ENCODE data around the gene SFT2D1. TPM values are rescaled to one million over a fixed set of nuclear protein-coding genes. Genes with fewer than 3 reads are reported as not detected.
"Not testable (repeated sequence)": the region's sequence is repeated elsewhere in the genome, so short reads cannot be mapped to it uniquely, and the experiment has no call there.

The SFT2D1 gene
- total RNA-seq, 4 donors from 2014 or later, result 26.4 to 31.9 (median 28.2) TPM

- Histone ChIP-seq H3K36me3 (no peaks in the 10 kb centered on the region), H3K9me3 (no peaks in the 10 kb centered on the region), H3K4me1 (peaks cover 0 to 6% (median under 1%) of the 10 kb centered on the region in 4 donors), H3K27ac (no peak overlapping the region), H3K27me3 (no peaks in the 10 kb centered on the region), H3K4me3 (no peak overlapping the region)
- DNase-seq, result no peak
- TF ChIP-seq CTCF (IDR thresholded peaks at IDR 0.05) (no peak), POLR2A (IDR thresholded peaks at IDR 0.05) (no peak)
Measured at GRCh38 chr6:166346449-166346848, 4.1 kb upstream of the SFT2D1 start.

- not testable (repeated sequence) for H3K9me3 ChIP-seq, DNase-seq, H3K36me3 ChIP-seq, H3K27me3 ChIP-seq, H3K27ac ChIP-seq, H3K4me3 ChIP-seq
- peaks cover 0 to 14% (median 3%) of the 10 kb centered on the region in 4 donors for H3K4me1 ChIP-seq
Measured at GRCh38 chr6:166345672-166346071, 3.3 kb upstream of the SFT2D1 start.

GRCh38 chr6:166344921-166345320, 2.6 kb upstream of the SFT2D1 start:
- not testable (repeated sequence) for H3K9me3 ChIP-seq, H3K36me3 ChIP-seq, H3K27ac ChIP-seq, H3K4me3 ChIP-seq, H3K27me3 ChIP-seq, DNase-seq
- peaks cover 0 to 21% (median 6%) of the 10 kb centered on the region in 4 donors for H3K4me1 ChIP-seq

- TF ChIP-seq CTCF (IDR thresholded peaks at IDR 0.05) (no peak), POLR2A (IDR thresholded peaks at IDR 0.05) (no peak)
- Histone ChIP-seq H3K4me3 (no peak overlapping the region), H3K27ac (no peak overlapping the region), H3K9me3 (no peaks in the 10 kb centered on the region), H3K4me1 (peaks cover 0 to 25% (median 10%) of the 10 kb centered on the region in 4 donors), H3K36me3 (no peaks in the 10 kb centered on the region), H3K27me3 (no peaks in the 10 kb centered on the region)
- no peak for DNase-seq
Measured at GRCh38 chr6:166344240-166344639, 1.9 kb upstream of the SFT2D1 start.

GRCh38 chr6:166343150-166343487, 774 bp upstream of the SFT2D1 start:
- Histone ChIP-seq H3K4me3 (peak overlapping the region; percentile 85 to 99 (median 90)), H3K27ac (peak overlapping the region; percentile 86 to 98 (median 94)), H3K36me3 (no peaks in the 10 kb centered on the region), H3K9me3 (no peaks in the 10 kb centered on the region), H3K27me3 (no peaks in the 10 kb centered on the region), H3K4me1 (peaks cover 0 to 25% (median 10%) of the 10 kb centered on the region in 4 donors)
- no peak for TF ChIP-seq POLR2A (IDR thresholded peaks at IDR 0.05)
- no peak for TF ChIP-seq CTCF (IDR thresholded peaks at IDR 0.05)
- no peak for DNase-seq

GRCh38 chr6:166341977-166342348, 382 bp downstream of the SFT2D1 start:
- peak overlapping the region; percentile 85 to 99 (median 90) for H3K4me3 ChIP-seq
- H3K4me1 ChIP-seq, result peaks cover 0 to 25% (median 10%) of the 10 kb centered on the region in 4 donors
- H3K27ac ChIP-seq, result peak overlapping the region; percentile 86 to 98 (median 94)
- DNase-seq, result no peak
- no peaks in the 10 kb centered on the region for H3K27me3 ChIP-seq
- TF ChIP-seq CTCF (IDR thresholded peaks at IDR 0.05), result no peak
- TF ChIP-seq POLR2A (IDR thresholded peaks at IDR 0.05), result no peak
- no peaks in the 10 kb centered on the region for H3K9me3 ChIP-seq
- H3K36me3 ChIP-seq, result peaks cover 0 to 8% (median 0%) of the 10 kb centered on the region in 3 donors

GRCh38 chr6:166341464-166341863, 881 bp downstream of the SFT2D1 start:
- H3K4me3 ChIP-seq, result peak overlapping the region; percentile 85 to 99 (median 90)
- no peaks in the 10 kb centered on the region for H3K9me3 ChIP-seq
- H3K27me3 ChIP-seq, result no peaks in the 10 kb centered on the region
- H3K36me3 ChIP-seq, result peaks cover 0 to 13% (median 0%) of the 10 kb centered on the region in 3 donors
- no peak for DNase-seq
- TF ChIP-seq CTCF (IDR thresholded peaks at IDR 0.05), result no peak
- TF ChIP-seq POLR2A (IDR thresholded peaks at IDR 0.05), result no peak
- peak overlapping the region in 2 of 4 donors; percentile 93 to 98 for H3K27ac ChIP-seq
- H3K4me1 ChIP-seq, result peaks cover 0 to 25% (median 10%) of the 10 kb centered on the region in 4 donors

All from Peyer's patch (tissue), 4 donors.